ENCODE results near the gene MRPL46. TPM values are rescaled to one million over a fixed set of nuclear protein-coding genes. Genes with fewer than 3 reads are reported as not detected.
"Not testable (repeated sequence)": the region's sequence is repeated elsewhere in the genome, so short reads cannot be mapped to it uniquely, and the experiment has no call there.

Gene MRPL46
- total and polyA plus RNA-seq, 2 donors = 17.7 to 33.1 TPM

- Histone ChIP-seq H3K4me3 (ENCODE audit: low read depth, low read length) (no peak overlapping the region), H3K4me1 (ENCODE audit: insufficient read depth) (no peaks in the 10 kb centered on the region), H3K27ac (ENCODE audit: low read depth) (no peak overlapping the region), H3K36me3 (ENCODE audit: insufficient read depth) (no peaks in the 10 kb centered on the region)
- DNase-seq (ENCODE audit: extremely low spot score) = no peak
- WGBS = 68% methylated on average over 5 of the region's 5 CpGs
These were observed 18.2 kb downstream of the MRPL46 start for GRCh38 chr15:88448991-88449461.

DNA sequence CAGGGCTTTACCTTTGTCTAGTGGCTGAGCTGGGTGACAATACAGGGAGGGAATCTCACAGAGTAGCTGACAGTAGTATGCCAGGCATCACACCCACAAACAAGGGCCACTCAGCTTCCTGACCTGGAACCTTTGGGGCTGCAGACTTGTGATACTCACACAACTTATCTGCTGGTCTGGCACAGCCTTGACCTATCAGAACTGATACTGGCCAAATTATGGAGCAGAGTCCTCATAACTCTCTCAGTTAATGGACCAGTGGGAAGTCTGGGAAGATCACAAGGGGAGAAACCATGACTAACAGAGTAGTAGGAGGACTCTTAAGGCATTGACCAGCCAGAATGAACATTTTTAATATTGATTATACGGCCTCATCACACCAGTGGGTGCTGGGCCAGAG lies 19.4 kb downstream of the MRPL46 start:
- WGBS = 76% methylated on average over 1 of the region's 1 CpG
- no peak for DNase-seq (ENCODE audit: extremely low spot score)
- no peaks in the 10 kb centered on the region for H3K36me3 ChIP-seq (ENCODE audit: insufficient read depth)

GRCh38 chr15:88447206-88447605 lies 20.0 kb downstream of the MRPL46 start:
- H3K36me3 ChIP-seq (ENCODE audit: insufficient read depth) = no peaks in the 10 kb centered on the region
- no peak overlapping the region for H3K27ac ChIP-seq (ENCODE audit: low read depth)
- no peak for DNase-seq (ENCODE audit: extremely low spot score)
- H3K4me1 ChIP-seq (ENCODE audit: insufficient read depth) = no peaks in the 10 kb centered on the region
- H3K4me3 ChIP-seq (ENCODE audit: low read depth, low read length) = no peak overlapping the region
- WGBS = 71% methylated on average over 1 of the region's 1 CpG

More for the DNA sequence above, 19.4 kb downstream of the MRPL46 start:
- Histone ChIP-seq H3K27ac (ENCODE audit: low read depth) (no peak overlapping the region), H3K4me1 (ENCODE audit: insufficient read depth) (no peaks in the 10 kb centered on the region), H3K4me3 (ENCODE audit: low read depth, low read length) (no peak overlapping the region)

GRCh38 chr15:88441076-88441730 lies 26.0 kb downstream of the MRPL46 start:
- no peak overlapping the region for H3K27ac ChIP-seq (ENCODE audit: low read depth)
- no peaks in the 10 kb centered on the region for H3K36me3 ChIP-seq (ENCODE audit: insufficient read depth)
- no peaks in the 10 kb centered on the region for H3K4me1 ChIP-seq (ENCODE audit: insufficient read depth)
- DNase-seq (ENCODE audit: extremely low spot score) = no peak
- WGBS = 70% methylated on average over 2 of the region's 2 CpGs
- H3K4me3 ChIP-seq (ENCODE audit: low read depth, low read length) = no peak overlapping the region

- Histone ChIP-seq H3K4me1 (ENCODE audit: insufficient read depth) (no peaks in the 10 kb centered on the region), H3K36me3 (ENCODE audit: insufficient read depth) (no peaks in the 10 kb centered on the region), H3K27ac (ENCODE audit: low read depth) (no peak overlapping the region), H3K4me3 (ENCODE audit: low read depth, low read length) (no peak overlapping the region)
- 93% methylated on average over 1 of the region's 1 CpG for WGBS
- no peak for DNase-seq (ENCODE audit: extremely low spot score)
These were observed 27.2 kb downstream of the MRPL46 start for GRCh38 chr15:88440021-88440420.

- no peak for DNase-seq (ENCODE audit: extremely low spot score)
- no peaks in the 10 kb centered on the region for H3K4me1 ChIP-seq (ENCODE audit: insufficient read depth)
- H3K27ac ChIP-seq (ENCODE audit: low read depth) = no peak overlapping the region
- no peak overlapping the region for H3K4me3 ChIP-seq (ENCODE audit: low read depth, low read length)
- H3K36me3 ChIP-seq (ENCODE audit: insufficient read depth) = no peaks in the 10 kb centered on the region
- WGBS = 69% methylated on average over 5 of the region's 5 CpGs
These were observed 29.0 kb downstream of the MRPL46 start for GRCh38 chr15:88438181-88438580.

DNA sequence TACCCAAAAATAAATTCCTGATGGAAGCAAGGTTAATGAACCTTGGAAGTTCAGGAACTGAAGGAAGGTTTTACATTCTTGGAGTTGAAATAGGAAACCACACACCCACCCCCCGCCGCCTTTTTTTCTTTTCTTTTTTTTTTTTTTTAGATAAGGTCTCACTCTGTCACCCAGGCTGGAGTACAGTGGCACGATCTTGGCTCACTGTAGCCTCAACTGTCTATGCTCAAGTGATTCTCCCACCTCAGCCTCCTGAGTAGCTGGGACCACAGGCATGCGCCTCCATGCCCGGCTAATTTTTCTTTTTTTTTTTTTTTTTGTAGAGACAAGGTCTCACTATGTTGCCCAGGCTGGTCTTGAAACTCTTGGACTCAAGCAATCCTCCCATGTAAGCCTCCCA lies 33.1 kb downstream of the MRPL46 start:
- H3K27ac ChIP-seq (ENCODE audit: low read depth); H3K4me3 ChIP-seq (ENCODE audit: low read depth, low read length); H3K36me3 ChIP-seq (ENCODE audit: insufficient read depth); DNase-seq (ENCODE audit: extremely low spot score); H3K4me1 ChIP-seq (ENCODE audit: insufficient read depth): not testable (repeated sequence)
- WGBS = 78% methylated on average over 5 of the region's 5 CpGs

GRCh38 chr15:88433046-88433685 lies 34.0 kb downstream of the MRPL46 start:
- WGBS = 89% methylated on average over 7 of the region's 7 CpGs
- Histone ChIP-seq H3K4me3 (ENCODE audit: low read depth, low read length) (no peak overlapping the region), H3K27ac (ENCODE audit: low read depth) (no peak overlapping the region), H3K36me3 (ENCODE audit: insufficient read depth) (no peaks in the 10 kb centered on the region), H3K4me1 (ENCODE audit: insufficient read depth) (no peaks in the 10 kb centered on the region)
- DNase-seq (ENCODE audit: extremely low spot score) = no peak

GRCh38 chr15:88431441-88431840 lies 35.7 kb downstream of the MRPL46 start:
- Histone ChIP-seq H3K4me1 (ENCODE audit: insufficient read depth) (no peaks in the 10 kb centered on the region), H3K4me3 (ENCODE audit: low read depth, low read length) (no peak overlapping the region), H3K27ac (ENCODE audit: low read depth) (no peak overlapping the region), H3K36me3 (ENCODE audit: insufficient read depth) (no peaks in the 10 kb centered on the region)
- DNase-seq (ENCODE audit: extremely low spot score) = no peak
- WGBS = 86% methylated on average over 10 of the region's 10 CpGs

- no peak overlapping the region for H3K4me3 ChIP-seq (ENCODE audit: low read depth, low read length)
- no peaks in the 10 kb centered on the region for H3K4me1 ChIP-seq (ENCODE audit: insufficient read depth)
- no peak for DNase-seq (ENCODE audit: extremely low spot score)
- H3K36me3 ChIP-seq (ENCODE audit: insufficient read depth) = no peaks in the 10 kb centered on the region
- no peak overlapping the region for H3K27ac ChIP-seq (ENCODE audit: low read depth)
These were observed 37.1 kb downstream of the MRPL46 start for GRCh38 chr15:88430051-88430450.

GRCh38 chr15:88428805-88429605 lies 38.2 kb downstream of the MRPL46 start:
- WGBS = 84% methylated on average over 12 of the region's 12 CpGs
- H3K27ac ChIP-seq (ENCODE audit: low read depth) = no peak overlapping the region
- no peaks in the 10 kb centered on the region for H3K4me1 ChIP-seq (ENCODE audit: insufficient read depth)
- H3K36me3 ChIP-seq (ENCODE audit: insufficient read depth) = no peaks in the 10 kb centered on the region
- no peak overlapping the region for H3K4me3 ChIP-seq (ENCODE audit: low read depth, low read length)
- peak; percentile 23 for DNase-seq (ENCODE audit: extremely low spot score)

DNA sequence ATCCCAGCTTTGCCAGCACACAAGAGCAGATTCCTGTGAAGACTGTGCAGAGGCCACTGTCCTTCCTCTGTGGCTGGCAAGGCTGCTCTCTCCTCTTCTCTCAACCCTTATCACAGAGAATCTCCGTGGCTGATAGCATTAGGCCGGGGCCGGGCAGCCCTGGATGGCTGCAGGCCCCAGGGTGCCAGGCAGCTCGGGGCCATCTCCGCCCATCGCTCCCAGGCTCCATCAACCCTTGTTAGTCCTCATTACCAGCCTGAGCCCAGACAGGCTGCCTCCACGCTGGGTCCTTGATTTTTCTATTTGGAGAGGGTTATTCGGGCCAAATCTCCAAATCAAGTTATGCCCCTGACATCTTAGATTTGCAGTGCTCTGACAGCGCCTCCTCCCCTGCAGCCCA lies 39.1 kb downstream of the MRPL46 start:
- 49% methylated on average over 9 of the region's 9 CpGs for WGBS
- DNase-seq (ENCODE audit: extremely low spot score) = no peak
- Histone ChIP-seq H3K4me3 (ENCODE audit: low read depth, low read length) (no peak overlapping the region), H3K36me3 (ENCODE audit: insufficient read depth) (no peaks in the 10 kb centered on the region), H3K4me1 (ENCODE audit: insufficient read depth) (no peaks in the 10 kb centered on the region), H3K27ac (ENCODE audit: low read depth) (no peak overlapping the region)

GRCh38 chr15:88426304-88426703 lies 40.9 kb downstream of the MRPL46 start:
- H3K36me3 ChIP-seq (ENCODE audit: insufficient read depth) = no peaks in the 10 kb centered on the region
- no peaks in the 10 kb centered on the region for H3K4me1 ChIP-seq (ENCODE audit: insufficient read depth)
- no peak overlapping the region for H3K27ac ChIP-seq (ENCODE audit: low read depth)
- H3K4me3 ChIP-seq (ENCODE audit: low read depth, low read length) = no peak overlapping the region
- 67% methylated on average over 2 of the region's 2 CpGs for WGBS
- DNase-seq (ENCODE audit: extremely low spot score) = no peak

DNA sequence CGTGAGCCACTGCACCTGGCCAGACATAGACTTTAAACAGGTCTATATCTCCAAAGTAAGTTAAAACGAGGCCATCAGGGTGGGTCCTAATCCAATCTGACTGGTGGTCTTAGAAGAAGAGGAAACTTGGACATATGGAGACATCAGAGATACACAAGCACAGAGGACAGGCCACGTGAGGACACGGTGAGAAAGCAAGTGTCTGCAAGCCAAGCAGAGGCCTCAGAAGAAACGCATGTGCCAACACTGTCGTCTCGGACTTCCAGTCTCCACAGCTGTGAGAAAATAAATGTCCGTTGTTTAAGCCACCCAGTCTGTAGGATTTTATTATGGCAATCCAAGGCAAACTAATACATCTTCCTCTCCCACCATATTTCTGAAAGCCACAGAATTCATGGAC lies 43.9 kb downstream of the MRPL46 start:
- WGBS = 84% methylated on average over 8 of the region's 8 CpGs

More for the DNA sequence above, 43.9 kb downstream of the MRPL46 start:
- Histone ChIP-seq H3K4me3 (ENCODE audit: low read depth, low read length) (no peak overlapping the region), H3K4me1 (ENCODE audit: insufficient read depth) (no peaks in the 10 kb centered on the region), H3K36me3 (ENCODE audit: insufficient read depth) (no peaks in the 10 kb centered on the region), H3K27ac (ENCODE audit: low read depth) (no peak overlapping the region)
- no peak for DNase-seq (ENCODE audit: extremely low spot score)
